Mesodermal cell (in vitro differentiated cells): ENCODE measurements around the gene ZNHIT2.
"Not testable (repeated sequence)": the region's sequence is repeated elsewhere in the genome, so short reads cannot be mapped to it uniquely, and the experiment has no call there.

Experiments used
- H3K27ac ChIP-seq: 2 replicates; pipeline ENCODE4 v1.7.0; 2013; ENCODE audit warnings: mild to moderate bottlenecking, low read depth, low read length, moderate library complexity; ENCODE audit not compliant: severe bottlenecking
- H3K36me3 ChIP-seq: 2 replicates; pipeline ENCODE4 v1.7.1; 2013; ENCODE audit warnings: mild to moderate bottlenecking, low read length, moderate library complexity; ENCODE audit not compliant: control insufficient read depth, insufficient read depth
- H3K4me1 ChIP-seq: one replicate; pipeline ENCODE4 v1.7.1; 2013; ENCODE audit warnings: mild to moderate bottlenecking, low read length; ENCODE audit not compliant: insufficient read depth, control insufficient read depth, poor library complexity, severe bottlenecking
- H3K4me3 ChIP-seq: 2 replicates; pipeline ENCODE4 v1.7.0; 2013; ENCODE audit warnings: low read length, control low read depth, mild to moderate bottlenecking; ENCODE audit not compliant: insufficient read depth, poor library complexity, severe bottlenecking; ENCODE audit errors: extremely low read depth
- H3K9me3 ChIP-seq: 2 replicates; pipeline ENCODE4 v1.7.1; 2013; ENCODE audit warnings: mild to moderate bottlenecking, low read length, moderate library complexity; ENCODE audit not compliant: control insufficient read depth
- WGBS, 2 experiments: methylation state at CpG; one replicate each; pipeline ENCODE4 v1.1.5; 2013; ENCODE audit warnings: missing lambda C conversion rate in 2 of 2; ENCODE audit not compliant: insufficient coverage in 2 of 2; 5-methylcytosine and 5-hydroxymethylcytosine counted together

The ZNHIT2 gene

GRCh38 chr11:65151331-65151899, 33.9 kb upstream of the ZNHIT2 start:
- Histone ChIP-seq H3K4me3 (no peak overlapping the region), H3K9me3 (peaks cover 10% of the 10 kb centered on the region), H3K36me3 (no peaks in the 10 kb centered on the region), H3K27ac (no peak overlapping the region), H3K4me1 (peaks cover 6% of the 10 kb centered on the region)
- 83 to 96% methylated on average over 2 of the region's 3 CpGs for WGBS, 2 experiments

GRCh38 chr11:65150509-65151299, 33.2 kb upstream of the ZNHIT2 start:
- Histone ChIP-seq H3K9me3 (peaks cover 13% of the 10 kb centered on the region), H3K4me1 (peaks cover 6% of the 10 kb centered on the region), H3K4me3 (no peak overlapping the region), H3K36me3 (no peaks in the 10 kb centered on the region), H3K27ac (no peak overlapping the region)
- 71 to 78% methylated on average over 9 of the region's 12 CpGs for WGBS, 2 experiments

- H3K9me3 ChIP-seq, result peaks cover 13% of the 10 kb centered on the region
- H3K4me3 ChIP-seq, H3K4me1 ChIP-seq, H3K36me3 ChIP-seq, H3K27ac ChIP-seq: not testable (repeated sequence)
- WGBS, 2 experiments, result 84 to 97% methylated on average over 4 to 8 of the region's 10 CpGs
Observed at GRCh38 chr11:65150131-65150508, 32.6 kb upstream of the ZNHIT2 start.

GRCh38 chr11:65148657-65149056, 31.2 kb upstream of the ZNHIT2 start:
- Histone ChIP-seq H3K36me3 (no peaks in the 10 kb centered on the region), H3K9me3 (peaks cover 13% of the 10 kb centered on the region), H3K4me1 (peaks cover 6% of the 10 kb centered on the region), H3K4me3 (no peak overlapping the region), H3K27ac (no peak overlapping the region)
- WGBS, 2 experiments, result 85% methylated on average over 2 to 5 of the region's 5 CpGs

- H3K36me3 ChIP-seq, result no peaks in the 10 kb centered on the region
- peaks cover 6% of the 10 kb centered on the region for H3K4me1 ChIP-seq
- H3K4me3 ChIP-seq, result no peak overlapping the region
- WGBS, 2 experiments, result no CpG with 5 or more reads among the region's 2 CpGs
- H3K9me3 ChIP-seq, result peaks cover 13% of the 10 kb centered on the region
- no peak overlapping the region for H3K27ac ChIP-seq
Observed at GRCh38 chr11:65147352-65148075, 30.0 kb upstream of the ZNHIT2 start.

GRCh38 chr11:65141896-65142494, 24.5 kb upstream of the ZNHIT2 start:
- H3K4me3 ChIP-seq, result no peak overlapping the region
- H3K9me3 ChIP-seq, result peaks cover 8% of the 10 kb centered on the region
- 91 to 93% methylated on average over 6 of the region's 7 CpGs for WGBS, 2 experiments
- H3K4me1 ChIP-seq, result no peaks in the 10 kb centered on the region
- no peak overlapping the region for H3K27ac ChIP-seq
- no peaks in the 10 kb centered on the region for H3K36me3 ChIP-seq

- Histone ChIP-seq H3K4me1 (peaks cover 9% of the 10 kb centered on the region), H3K4me3 (no peak overlapping the region), H3K27ac (no peak overlapping the region), H3K9me3 (no peaks in the 10 kb centered on the region), H3K36me3 (peaks cover 15% of the 10 kb centered on the region)
- WGBS, 2 experiments, result 89 to 90% methylated on average over 14 to 15 of the region's 15 CpGs
Observed at GRCh38 chr11:65136515-65137096, 19.1 kb upstream of the ZNHIT2 start.

- peak overlapping the region; percentile 98 for H3K27ac ChIP-seq
- peak overlapping the region; percentile 99 for H3K4me3 ChIP-seq
- no peaks in the 10 kb centered on the region for H3K9me3 ChIP-seq
- H3K4me1 ChIP-seq, result peaks cover 9% of the 10 kb centered on the region
- H3K36me3 ChIP-seq, result peaks cover 24% of the 10 kb centered on the region
- WGBS, 2 experiments, result 70 to 76% methylated on average over 8 to 9 of the region's 11 CpGs
Observed at GRCh38 chr11:65135633-65136145, 18.2 kb upstream of the ZNHIT2 start.

GRCh38 chr11:65134952-65135632, 17.6 kb upstream of the ZNHIT2 start:
- 8 to 10% methylated on average over 21 to 22 of the region's 24 CpGs for WGBS, 2 experiments
- peaks cover 9% of the 10 kb centered on the region for H3K4me1 ChIP-seq
- H3K36me3 ChIP-seq, result peaks cover 30% of the 10 kb centered on the region
- H3K9me3 ChIP-seq, result no peaks in the 10 kb centered on the region
- H3K4me3 ChIP-seq, result peak overlapping the region; percentile 99
- peak overlapping the region; percentile 98 for H3K27ac ChIP-seq
